Testis (tissue), 2 donors: ENCODE measurements around the gene LNP1.

Experiments used
- POLR2A ChIP-seq: fragments of 450-650 bp; IDR thresholded peaks from one replicate; pipeline ENCODE4 v1.6.1; 2017; ENCODE audit warnings: antibody characterized with exemption, mild to moderate bottlenecking, moderate library complexity
- TF ChIP-seq, protein P1 (sequence below), 3 experiments: fragments of 450-650 bp in 2 of 3; fragments of 200-600 bp in 1 of 3; sonication (generic) in 1 of 3; IDR thresholded peaks; one replicate each; pipeline ENCODE4 v1.5.1; 2016 to 2019; ENCODE audit warnings: antibody characterized with exemption in 3 of 3, mild to moderate bottlenecking in 2 of 3, moderate library complexity in 1 of 3

DNA sequence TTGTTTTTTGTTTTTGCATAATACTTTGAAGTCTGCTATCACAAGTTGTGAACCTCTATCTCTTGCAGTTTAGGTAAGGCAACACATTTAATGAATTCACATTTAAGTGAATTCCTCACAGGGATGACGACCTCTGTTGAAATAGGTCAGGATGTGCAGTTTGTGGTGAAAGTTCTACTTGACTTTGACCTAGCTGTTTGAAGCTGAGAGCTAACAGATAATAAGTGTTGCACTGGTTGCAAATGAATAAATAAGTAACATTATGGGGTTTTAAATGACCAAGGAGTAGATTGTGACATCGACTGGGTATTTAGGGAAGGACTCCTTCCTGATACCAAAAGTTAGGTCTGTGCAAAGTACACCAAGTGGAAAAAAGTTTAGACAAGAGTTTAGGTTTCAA, 42.9 kb upstream of the LNP1 start:
- TF ChIP-seq, protein P1, sequence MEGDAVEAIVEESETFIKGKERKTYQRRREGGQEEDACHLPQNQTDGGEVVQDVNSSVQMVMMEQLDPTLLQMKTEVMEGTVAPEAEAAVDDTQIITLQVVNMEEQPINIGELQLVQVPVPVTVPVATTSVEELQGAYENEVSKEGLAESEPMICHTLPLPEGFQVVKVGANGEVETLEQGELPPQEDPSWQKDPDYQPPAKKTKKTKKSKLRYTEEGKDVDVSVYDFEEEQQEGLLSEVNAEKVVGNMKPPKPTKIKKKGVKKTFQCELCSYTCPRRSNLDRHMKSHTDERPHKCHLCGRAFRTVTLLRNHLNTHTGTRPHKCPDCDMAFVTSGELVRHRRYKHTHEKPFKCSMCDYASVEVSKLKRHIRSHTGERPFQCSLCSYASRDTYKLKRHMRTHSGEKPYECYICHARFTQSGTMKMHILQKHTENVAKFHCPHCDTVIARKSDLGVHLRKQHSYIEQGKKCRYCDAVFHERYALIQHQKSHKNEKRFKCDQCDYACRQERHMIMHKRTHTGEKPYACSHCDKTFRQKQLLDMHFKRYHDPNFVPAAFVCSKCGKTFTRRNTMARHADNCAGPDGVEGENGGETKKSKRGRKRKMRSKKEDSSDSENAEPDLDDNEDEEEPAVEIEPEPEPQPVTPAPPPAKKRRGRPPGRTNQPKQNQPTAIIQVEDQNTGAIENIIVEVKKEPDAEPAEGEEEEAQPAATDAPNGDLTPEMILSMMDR (IDR thresholded peaks at IDR 0.05): no peak
- TF ChIP-seq POLR2A: no peak
